Activated CD4-positive, CD25-positive, alpha-beta regulatory T cell treated with anti-CD3 and anti-CD28 coated beads, Interleukin-2, amount 50 U/mL, for 72 hours (primary cell): Measurements from ENCODE around the gene PTOV1.

Experiments
- DNase-seq: peaks from one replicate; pipeline ENCODE4 v3.0.0; 2021

Gene PTOV1

GRCh38 chr19:49892716-49893115 is 41.8 kb downstream of the PTOV1 start:
- no peak for DNase-seq

GRCh38 chr19:49894011-49894664 is 43.2 kb downstream of the PTOV1 start:
- no peak for DNase-seq

GRCh38 chr19:49894879-49895565 is 44.1 kb downstream of the PTOV1 start:
- DNase-seq, result peak; percentile 50

GRCh38 chr19:49895566-49896297 is 44.8 kb downstream of the PTOV1 start:
- DNase-seq, result no peak

- DNase-seq, result peak; percentile 64
Measured at GRCh38 chr19:49896863-49897621, 46.1 kb downstream of the PTOV1 start, which contains the start of gene IL4I1. Gene IL4I1, minus strand, starts transcription at chr19:49896887. Its CDS starts 727 bp downstream, at chr19:49896160.

GRCh38 chr19:49904136-49904535 is 53.2 kb downstream of the PTOV1 start:
- DNase-seq, result no peak

- DNase-seq, result no peak
Measured at GRCh38 chr19:49906879-49907564, 56.1 kb downstream of the PTOV1 start.

GRCh38 chr19:49907745-49908446 is 56.9 kb downstream of the PTOV1 start:
- no peak for DNase-seq

GRCh38 chr19:49908480-49909420 is 57.8 kb downstream of the PTOV1 start:
- DNase-seq, result no peak

- DNase-seq, result no peak
Measured at GRCh38 chr19:49910179-49910578, 59.2 kb downstream of the PTOV1 start.
